IMR-90 (cell line): ENCODE measurements around the gene SLX9. TPM values are rescaled to one million over a fixed set of nuclear protein-coding genes. Genes with fewer than 3 reads are reported as not detected.

Experiments
- ATAC-seq: fragments of 200-7000 bp; cut with Tn5 transposase; 2 replicates; pipeline ENCODE4 v1.9.1; 2020; ENCODE audit warnings: low read depth, mild to moderate bottlenecking, moderate library complexity
- BruUV-seq: library from RNA; stranded (reverse); fragments of 400-500 nt; replicated peaks from 2 replicates; lab custom pipeline; 2021; lab: Mats Ljungman, UMichigan
- CTCF ChIA-PET: fragments of 300-600 bp; formaldehyde crosslinking; extraction: SDS; loops from one replicate; lab custom pipeline; 2021; ENCODE audit warnings: antibody characterized with exemption; lab: Yijun Ruan, JAX
- POLR2A ChIA-PET: fragments of 300-600 bp; sonication (Branson Sonifier 250); formaldehyde crosslinking; loops from one replicate; lab custom pipeline; 2022; ENCODE audit warnings: antibody characterized with exemption; ENCODE audit not compliant: unreplicated experiment; lab: Charles Lee
- DNase-seq: peaks from one replicate; pipeline ENCODE4 v3.0.0; 2013
- H2AFZ ChIP-seq: replicated peaks from 2 replicates; pipeline ENCODE3; 2013; ENCODE audit warnings: low read length, mild to moderate bottlenecking; ENCODE audit not compliant: poor library complexity
- H2AK5ac ChIP-seq: 2 replicates; pipeline ENCODE4 v1.6.1; 2013; ENCODE audit warnings: low read depth, low read length, inconsistent platforms
- H2AK9ac ChIP-seq: replicated peaks from 2 replicates; pipeline ENCODE3; 2013; ENCODE audit warnings: mild to moderate bottlenecking, low read depth, low read length, moderate library complexity; ENCODE audit not compliant: poor library complexity
- H2BK120ac ChIP-seq: 2 replicates; pipeline ENCODE4 v1.6.1; 2013; ENCODE audit warnings: low read depth, low read length, inconsistent platforms
- H2BK15ac ChIP-seq: 3 replicates; pipeline ENCODE4 v1.6.1; 2013; ENCODE audit warnings: low read depth, low read length, inconsistent platforms
- H2BK20ac ChIP-seq: 2 replicates; pipeline ENCODE4 v1.6.1; 2013; ENCODE audit warnings: low read depth, mild to moderate bottlenecking, inconsistent platforms, low read length, moderate library complexity
- H2BK5ac ChIP-seq: 2 replicates; pipeline ENCODE4 v1.6.1; 2013; ENCODE audit warnings: mild to moderate bottlenecking, low read depth, low read length, inconsistent platforms; ENCODE audit not compliant: poor library complexity, severe bottlenecking
- H3K14ac ChIP-seq: replicated peaks from 2 replicates; pipeline ENCODE4 v1.6.1; 2013; ENCODE audit warnings: low read depth, low read length, inconsistent platforms
- H3K18ac ChIP-seq: 2 replicates; pipeline ENCODE4 v1.6.1; 2013; ENCODE audit warnings: low read depth, low read length, control low read depth
- H3K23ac ChIP-seq: 2 replicates; pipeline ENCODE4 v1.6.1; 2013; ENCODE audit warnings: low read depth, low read length, inconsistent platforms
- H3K27ac ChIP-seq: 2 replicates; pipeline ENCODE4 v1.5.1; 2013; ENCODE audit warnings: mild to moderate bottlenecking, control low read depth, low read length; ENCODE audit not compliant: insufficient read depth
- H3K27me3 ChIP-seq: 2 replicates; pipeline ENCODE4 v1.6.1; 2013; ENCODE audit warnings: low read length; ENCODE audit not compliant: control insufficient read depth, insufficient read depth
- H3K36me3 ChIP-seq: 2 replicates; pipeline ENCODE4 v1.6.1; 2013; ENCODE audit warnings: low read length, mixed read lengths; ENCODE audit not compliant: control insufficient read depth, insufficient read depth
- H3K4ac ChIP-seq: 2 replicates; pipeline ENCODE4 v1.6.1; 2013; ENCODE audit warnings: low read depth, low read length, inconsistent platforms
- H3K4me1 ChIP-seq: 2 replicates; pipeline ENCODE4 v1.6.1; 2013; ENCODE audit warnings: low read length, mixed read lengths; ENCODE audit not compliant: control insufficient read depth, insufficient read depth
- H3K4me2 ChIP-seq: 2 replicates; pipeline ENCODE4 v1.6.1; 2013; ENCODE audit warnings: low read depth, mild to moderate bottlenecking, control low read depth, low read length, moderate library complexity
- H3K4me3 ChIP-seq: 2 replicates; pipeline ENCODE4 v1.5.1; 2013; ENCODE audit warnings: low read depth, mild to moderate bottlenecking, control low read depth, low read length, moderate library complexity; ENCODE audit not compliant: insufficient read depth
- H3K56ac ChIP-seq: 2 replicates; pipeline ENCODE4 v1.6.1; 2013; ENCODE audit warnings: low read length, inconsistent platforms; ENCODE audit not compliant: insufficient read depth; ENCODE audit errors: extremely low read depth
- H3K79me1 ChIP-seq, 2 experiments: 2 replicates each; pipeline ENCODE4 v1.6.1; 2013; ENCODE audit warnings: low read length in 2 of 2, inconsistent platforms in 1 of 2, low read depth in 1 of 2
- H3K9ac ChIP-seq: 2 replicates; pipeline ENCODE4 v1.6.1; 2013; ENCODE audit warnings: low read depth, low read length, control low read depth
- H3K9me1 ChIP-seq: 2 replicates; pipeline ENCODE4 v1.6.1; 2013; ENCODE audit warnings: low read length, inconsistent platforms; ENCODE audit not compliant: insufficient read depth
- H3K9me3 ChIP-seq: 2 replicates; pipeline ENCODE4 v1.6.1; 2013; ENCODE audit warnings: low read length; ENCODE audit not compliant: control insufficient read depth, insufficient read depth
- H4K20me1 ChIP-seq: 2 replicates; pipeline ENCODE4 v1.6.1; 2013; ENCODE audit warnings: low read length, inconsistent platforms; ENCODE audit not compliant: insufficient read depth
- H4K5ac ChIP-seq: 2 replicates; pipeline ENCODE4 v1.6.1; 2013; ENCODE audit warnings: mild to moderate bottlenecking, low read depth, low read length, control low read depth
- H4K8ac ChIP-seq, 2 experiments: 2 replicates each; pipeline ENCODE4 v1.6.1; 2013; ENCODE audit warnings: low read depth in 2 of 2, low read length in 2 of 2, control low read depth in 1 of 2, inconsistent platforms in 1 of 2
- H4K91ac ChIP-seq: 2 replicates; pipeline ENCODE4 v1.6.1; 2013; ENCODE audit warnings: low read depth, low read length, inconsistent platforms; ENCODE audit not compliant: insufficient read depth
- CEBPB ChIP-seq: IDR thresholded peaks from 2 replicates; pipeline ENCODE4 v1.6.1; 2012; ENCODE audit warnings: low read depth, low read length, improper control_type of control experiment
- CTCF ChIP-seq: conservative IDR thresholded peaks from 2 replicates; pipeline ENCODE4 v1.5.1; 2012; ENCODE audit warnings: mild to moderate bottlenecking, low read depth, low read length, improper control_type of control experiment
- ELK1 ChIP-seq: fragments of 150-350 bp; IDR thresholded peaks from 2 replicates; pipeline ENCODE4 v1.6.1; 2016; ENCODE audit warnings: low read depth, mild to moderate bottlenecking, low read length, moderate library complexity, borderline replicate concordance
- FOS ChIP-seq: fragments of 150-350 bp; IDR thresholded peaks from 2 replicates; pipeline ENCODE4 v1.6.1; 2016; ENCODE audit warnings: low read depth, low read length
- MAZ ChIP-seq: IDR thresholded peaks from 2 replicates; pipeline ENCODE4 v1.6.1; 2012; ENCODE audit warnings: low read depth, mild to moderate bottlenecking, low read length, improper control_type of control experiment, moderate library complexity, borderline replicate concordance
- POLR2A ChIP-seq: IDR thresholded peaks from 2 replicates; pipeline ENCODE4 v1.6.1; 2012; ENCODE audit warnings: mild to moderate bottlenecking, low read depth, low read length
- RFX5 ChIP-seq: IDR thresholded peaks from 2 replicates; pipeline ENCODE4 v1.8.0; 2012; ENCODE audit warnings: low read depth, mild to moderate bottlenecking, low read length, moderate library complexity
- USF2 ChIP-seq: fragments of 150-350 bp; IDR thresholded peaks from 2 replicates; pipeline ENCODE4 v1.6.1; 2017; ENCODE audit warnings: mild to moderate bottlenecking, antibody characterized with exemption, low read length, low read depth
- WGBS, 2 experiments: methylation state at CpG; one replicate each; pipeline versions ENCODE4 v1.1.5 to v1.1.7; 2013; ENCODE audit warnings: missing lambda C conversion rate in 2 of 2; ENCODE audit not compliant: insufficient read length in 1 of 2; ENCODE audit errors: extremely low coverage in 2 of 2; 5-methylcytosine and 5-hydroxymethylcytosine counted together
- dilution Hi-C: fragments of 300-500 bp; cut with HindIII; formaldehyde crosslinking; loops from one replicate; pipeline ENCODE4 v1.14.3; 2018; ENCODE audit warnings: low sequenced_read_pairs; ENCODE audit not compliant: unreplicated experiment
- in situ Hi-C: fragments of 300-500 bp; cut with MboI; formaldehyde crosslinking; loops from 3 replicates; pipeline ENCODE4 v1.14.3; 2019; ENCODE audit warnings: low sequenced_read_pairs, inconsistent platforms, mixed read lengths
- intact Hi-C: fragments of 100-400 bp; cut with micrococcal nuclease; formaldehyde crosslinking; loops from 2 replicates; pipeline ENCODE4 v1.10.0; 2022
- polyA plus RNA-seq, 3 experiments: library from polyadenylated mRNA; depleted of rRNA; stranded (reverse); fragments of >200 nt; gene quantifications; 2 replicates each; pipeline ENCODE4 v1.2.3, GENCODE V29; 2012; ENCODE audit warnings: low replicate concordance in 1 of 3
- total RNA-seq: library from RNA; depleted of rRNA; stranded (reverse); fragments of >200 nt; gene quantifications from 2 replicates; pipeline ENCODE4 v1.2.3, GENCODE V29; 2012

Gene SLX9
- total and polyA plus RNA-seq, 2 of the 4 experiments (the other 2 are of a cell fraction) = 10.4 to 21.7 TPM

- Histone ChIP-seq H3K4me3 (no peak overlapping the region), H4K91ac (no peak overlapping the region; the same call in 1 of the 2 replicates), H3K27ac (no peak overlapping the region), H3K36me3 (peaks cover 38% of the 10 kb centered on the region), H3K18ac (no peak overlapping the region), H2BK120ac (no peak overlapping the region; the same call in 1 of the 2 replicates), H3K27me3 (no peaks in the 10 kb centered on the region), H3K9me3 (no peaks in the 10 kb centered on the region), H3K56ac (no peak overlapping the region), H3K4me1 (peaks cover 6% of the 10 kb centered on the region), H2AK9ac (peak overlapping the region; percentile 42), H2BK20ac (0 out of 2 replicates have a peak overlapping the region, but pooled peaks have one; percentile 31), H3K4ac (no peak overlapping the region), H2AFZ (no peak overlapping the region), H2AK5ac (peak overlapping the region; percentile 75; the same call in 1 of the 2 replicates), H2BK15ac (no peak overlapping the region), H4K8ac (no peak overlapping the region), H3K4me2 (no peak overlapping the region), H3K9ac (no peak overlapping the region), H3K14ac (no peak overlapping the region), H2BK5ac (no peak overlapping the region), H4K5ac (no peak overlapping the region), H3K79me1 (peaks cover 19 to 77% of the 10 kb centered on the region in 2 experiments), H3K9me1 (0 out of 2 replicates have a peak, but pooled peaks cover 5% of the 10 kb centered on the region), H3K23ac (no peak overlapping the region), H4K20me1 (peaks cover 24% of the 10 kb centered on the region)
- WGBS, 2 experiments = 96% methylated on average over 12 of the region's 13 CpGs; no CpG with 5 or more reads in 1 of the 2 experiments
- no peak for TF ChIP-seq FOS
- no peak for TF ChIP-seq CTCF
- TF ChIP-seq CEBPB = no peak
- TF ChIP-seq RFX5 = no peak
- TF ChIP-seq ELK1 = no peak
- no peak for TF ChIP-seq POLR2A
- no peak for TF ChIP-seq MAZ
- TF ChIP-seq USF2 = no peak
- in situ Hi-C loops = no loop called here
- intact Hi-C loops = no loop called here
- no TSS peak for BruUV-seq
- DNase-seq (no peak), ATAC-seq (no peak)
- CTCF ChIA-PET = no interaction called here
- POLR2A ChIA-PET = no interaction called here
- dilution Hi-C loops = no loop called here
These were observed 13.8 kb downstream of the SLX9 start for GRCh38 chr21:44953628-44954021.
